NOMO-1 treated with DMSO at 0.1 percent for 48 hours (cell line): ENCODE data around the gene SLC12A5.
A peak's percentile ranks its signal among the peaks of the same experiment; 100 is the strongest.
"Not testable (repeated sequence)": the region's sequence is repeated elsewhere in the genome, so short reads cannot be mapped to it uniquely, and the experiment has no call there.

ENCODE experiments used
- DNase-seq: peaks from one replicate; lab custom pipeline; 2025; ENCODE audit not compliant: unreplicated experiment; lab: John Stamatoyannopoulos, UW

The SLC12A5 gene

DNA sequence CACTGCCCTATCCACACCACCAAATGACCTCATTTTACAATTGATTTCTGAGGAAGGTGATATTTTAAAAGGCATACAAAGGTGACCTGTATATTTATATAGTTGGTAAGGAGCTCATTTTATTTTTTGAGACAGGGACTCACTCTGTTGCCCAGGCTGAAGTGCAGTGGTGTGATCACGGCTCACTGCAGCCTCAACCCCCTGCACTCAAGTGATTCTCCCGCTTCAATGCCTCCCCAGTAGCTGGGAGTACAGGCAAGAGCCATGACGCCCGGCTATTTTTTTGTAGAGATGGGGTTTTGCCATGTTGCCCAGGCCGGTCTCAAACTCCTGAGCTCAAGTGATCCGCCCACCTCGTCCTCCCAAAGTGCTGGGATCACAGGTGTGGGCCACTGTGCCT, 47.8 kb downstream of the SLC12A5 start:
- DNase-seq, result no peak

DNA sequence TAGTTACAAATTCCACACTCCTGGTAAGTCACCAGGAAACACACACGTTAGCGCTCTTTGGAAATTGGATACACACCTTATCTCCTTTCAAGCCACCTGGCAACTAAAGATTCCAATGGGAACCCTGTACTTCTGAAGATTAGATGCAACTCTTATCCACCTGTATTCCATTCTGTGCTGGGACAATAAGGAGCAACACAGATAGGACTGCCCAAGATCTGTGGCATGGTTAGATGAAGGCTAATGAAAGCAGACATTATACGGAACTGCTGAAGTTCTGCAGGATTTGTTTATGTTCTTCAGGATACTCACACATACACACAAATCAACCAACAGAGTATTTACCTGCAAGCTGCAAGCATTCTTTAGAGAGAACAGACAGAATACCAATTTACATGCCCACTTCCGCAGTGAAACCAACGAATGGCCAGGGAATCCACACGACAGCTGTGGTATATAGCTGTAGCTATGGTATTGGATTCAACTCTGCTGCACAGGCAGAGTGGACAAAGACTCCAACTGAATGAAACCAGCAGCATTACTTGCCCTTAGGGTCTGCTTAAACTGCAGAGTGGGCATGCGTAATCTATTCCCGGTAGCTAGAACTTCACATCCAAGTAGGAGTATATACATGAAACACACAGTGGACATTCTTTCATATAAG, 48.8 kb downstream of the SLC12A5 start:
- no peak for DNase-seq

DNA sequence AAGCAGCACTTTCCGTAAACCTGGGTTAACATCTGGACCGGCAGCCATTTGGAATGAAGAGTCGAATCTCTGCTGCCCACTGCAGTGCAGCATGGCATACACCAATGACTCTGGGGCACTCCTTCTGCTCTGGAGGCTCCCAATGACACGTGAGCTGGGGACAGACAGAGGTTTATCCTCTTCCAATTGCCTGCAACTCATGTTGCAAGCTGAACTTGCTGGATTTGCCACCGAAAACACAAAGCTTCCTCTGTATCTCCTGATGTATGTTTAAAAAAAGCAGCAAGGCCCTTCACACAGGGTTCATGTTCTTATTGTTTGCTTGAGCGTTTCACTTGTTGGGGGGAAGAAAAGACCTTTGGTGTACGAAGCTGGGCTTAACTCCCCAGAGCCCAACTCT, 49.9 kb downstream of the SLC12A5 start:
- no peak for DNase-seq

GRCh38 chr20:46081074-46081473, 52.1 kb downstream of the SLC12A5 start:
- no peak for DNase-seq

- no peak for DNase-seq
These were observed 54.1 kb downstream of the SLC12A5 start for GRCh38 chr20:46083101-46083500.

DNA sequence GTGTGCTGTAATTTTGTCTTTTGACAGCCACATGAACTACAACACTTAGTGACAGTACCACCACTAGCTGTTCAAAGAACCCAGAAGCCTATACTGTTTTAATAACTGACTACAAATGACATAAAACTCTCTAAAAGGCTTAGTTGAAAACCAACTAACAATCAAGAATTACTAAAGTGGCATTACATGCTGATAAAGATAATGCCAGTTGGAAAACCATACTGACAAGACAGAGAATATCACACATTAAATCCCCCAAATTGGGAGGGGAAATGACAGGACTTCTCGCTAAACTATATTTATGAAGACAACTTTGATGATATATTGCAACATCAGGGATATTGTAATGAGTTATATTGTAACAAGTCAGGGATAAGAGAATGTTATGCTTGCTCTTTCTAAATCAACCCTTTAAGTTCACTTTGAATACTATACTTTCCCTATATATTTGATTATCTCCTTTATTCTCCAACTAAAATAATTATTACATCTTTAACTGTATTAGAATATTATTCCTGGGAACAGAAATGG, 54.6 kb downstream of the SLC12A5 start:
- DNase-seq, result no peak

DNA sequence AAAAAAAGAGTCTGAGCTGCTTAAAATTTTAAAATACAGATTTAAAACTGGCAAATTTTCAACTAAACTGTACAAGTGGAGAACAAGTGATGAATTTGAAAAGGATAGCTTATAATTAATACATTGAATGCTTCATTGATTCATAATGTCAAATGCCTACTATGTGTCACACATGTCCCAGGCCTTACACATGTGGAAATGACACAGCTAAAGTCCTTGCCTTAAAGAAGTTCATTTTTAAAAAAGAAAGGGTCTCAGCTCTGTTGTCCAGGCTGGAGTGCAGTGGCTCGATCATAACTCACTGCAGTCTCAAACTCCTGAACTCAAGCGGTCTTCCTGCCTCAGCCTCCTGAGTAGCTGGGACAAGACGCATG, 55.8 kb downstream of the SLC12A5 start:
- DNase-seq, result no peak

DNA sequence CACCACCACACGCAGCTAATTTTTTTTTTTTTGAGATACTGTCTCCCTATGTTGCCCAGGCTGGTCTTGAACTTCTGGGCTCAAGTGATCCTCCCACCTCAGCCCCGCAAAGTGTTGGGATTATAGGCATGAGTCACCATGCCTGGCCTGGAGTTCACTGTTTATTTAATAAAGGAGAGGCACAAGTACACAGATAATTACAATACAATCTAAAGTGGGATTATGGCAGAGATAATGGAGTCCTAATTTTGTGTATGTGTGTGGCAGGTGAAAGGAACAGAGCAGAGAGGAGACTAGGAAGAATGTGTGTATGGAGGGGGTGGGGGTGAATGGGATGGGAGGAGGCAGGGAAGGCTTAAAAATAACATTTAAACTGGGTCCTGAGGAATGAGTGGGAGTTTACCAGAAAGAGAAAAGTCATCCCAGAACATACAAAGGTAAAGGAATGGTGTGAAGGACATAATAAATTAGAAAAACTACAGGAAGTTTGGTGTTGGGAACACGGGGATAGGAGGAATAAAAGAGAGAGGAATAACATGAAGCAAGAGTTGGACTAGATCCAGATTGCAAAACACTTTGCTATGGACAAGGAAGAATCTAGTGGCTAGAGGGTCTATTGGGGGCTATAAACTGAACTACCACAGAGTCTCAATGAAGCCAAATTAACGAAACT, 56.3 kb downstream of the SLC12A5 start:
- DNase-seq, result no peak

DNA sequence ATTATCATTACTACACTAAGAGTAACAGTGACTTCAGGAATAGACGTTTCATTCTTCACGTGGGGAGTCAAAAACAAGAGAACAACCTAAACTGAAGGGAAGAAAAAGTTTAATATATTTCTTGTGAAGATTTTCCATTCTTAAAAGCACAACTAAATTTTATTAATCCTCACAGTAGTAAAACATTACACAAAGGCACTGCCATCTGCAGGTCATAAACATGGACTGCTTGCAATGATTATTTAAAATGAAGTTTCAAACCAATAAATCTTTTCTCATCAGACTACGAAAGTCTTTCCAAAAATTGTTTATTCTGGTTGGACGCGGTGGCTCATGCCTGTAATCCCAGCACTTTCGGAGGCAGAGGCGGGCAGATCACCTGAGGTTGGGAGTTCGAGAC, 58.1 kb downstream of the SLC12A5 start:
- DNase-seq, result no peak

- DNase-seq, result no peak
These were observed 59.6 kb downstream of the SLC12A5 start for GRCh38 chr20:46088409-46089166.

DNA sequence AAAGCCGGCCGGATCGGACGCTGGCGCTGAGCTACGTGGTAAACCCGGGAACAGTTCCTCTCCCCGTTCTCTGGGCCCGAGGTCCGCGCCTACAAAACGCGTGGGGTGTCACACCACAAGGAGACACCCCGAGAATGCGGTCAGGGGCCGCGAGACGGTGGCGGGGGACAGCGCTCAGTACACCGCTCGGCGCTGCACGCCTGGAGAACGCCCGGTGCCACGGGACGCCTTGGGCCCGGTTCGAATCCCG, 60.1 kb downstream of the SLC12A5 start:
- DNase-seq, result no peak

- peak; percentile 93 for DNase-seq
These were observed 60.7 kb downstream of the SLC12A5 start, which contains the start of gene NCOA5 for GRCh38 chr20:46089417-46090388. NCOA5 (minus strand) TSS chr20:46089962; CDS start chr20:46079424, 10,538 bp downstream.

DNA sequence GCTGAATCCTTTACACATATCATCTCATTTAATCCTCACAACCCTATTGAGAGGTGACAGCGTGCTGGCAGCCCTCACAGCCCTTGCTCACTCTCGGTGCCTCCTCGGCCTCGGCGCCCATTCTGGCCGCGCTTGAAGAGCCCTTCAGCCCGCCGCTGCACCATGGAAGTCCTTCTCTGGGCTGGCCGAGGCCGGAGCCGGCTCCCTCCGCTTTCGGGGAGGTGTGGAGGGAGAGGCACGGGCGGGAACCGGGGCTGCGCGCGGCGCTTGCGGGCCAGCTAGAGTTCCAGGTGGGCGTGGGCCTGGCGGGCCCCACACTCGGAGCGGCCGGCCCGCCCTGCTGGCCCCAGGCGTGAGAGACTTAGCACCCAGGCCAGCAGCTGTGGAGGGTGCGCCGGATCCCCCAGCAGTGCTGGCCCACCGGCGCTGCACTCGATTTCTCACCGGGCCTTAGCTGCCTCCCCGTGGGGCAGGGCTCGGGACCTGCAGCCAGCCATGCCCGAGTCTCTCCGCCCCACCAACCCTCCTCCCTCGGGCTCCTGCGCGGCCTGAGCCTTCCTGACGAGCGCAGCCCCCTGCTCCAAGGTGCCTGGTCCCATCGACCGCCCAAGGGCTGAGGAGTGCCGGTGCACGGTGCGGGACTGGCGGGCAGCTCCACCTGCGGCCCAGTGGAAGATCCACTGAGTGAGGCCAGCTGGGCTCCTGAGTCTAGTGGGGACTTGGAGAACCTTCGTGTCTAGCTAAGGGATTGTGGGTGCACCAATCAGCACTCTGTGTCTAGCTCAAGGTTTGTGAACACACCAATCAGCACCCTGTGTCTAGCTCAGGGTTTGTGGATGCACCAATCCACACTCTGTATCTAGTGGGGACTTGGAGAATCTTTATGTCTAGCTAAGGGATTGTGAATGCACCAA, 62.9 kb downstream of the SLC12A5 start:
- DNase-seq, result not testable (repeated sequence)

- no peak for DNase-seq
These were observed 64.5 kb downstream of the SLC12A5 start for GRCh38 chr20:46093531-46093930.

DNA sequence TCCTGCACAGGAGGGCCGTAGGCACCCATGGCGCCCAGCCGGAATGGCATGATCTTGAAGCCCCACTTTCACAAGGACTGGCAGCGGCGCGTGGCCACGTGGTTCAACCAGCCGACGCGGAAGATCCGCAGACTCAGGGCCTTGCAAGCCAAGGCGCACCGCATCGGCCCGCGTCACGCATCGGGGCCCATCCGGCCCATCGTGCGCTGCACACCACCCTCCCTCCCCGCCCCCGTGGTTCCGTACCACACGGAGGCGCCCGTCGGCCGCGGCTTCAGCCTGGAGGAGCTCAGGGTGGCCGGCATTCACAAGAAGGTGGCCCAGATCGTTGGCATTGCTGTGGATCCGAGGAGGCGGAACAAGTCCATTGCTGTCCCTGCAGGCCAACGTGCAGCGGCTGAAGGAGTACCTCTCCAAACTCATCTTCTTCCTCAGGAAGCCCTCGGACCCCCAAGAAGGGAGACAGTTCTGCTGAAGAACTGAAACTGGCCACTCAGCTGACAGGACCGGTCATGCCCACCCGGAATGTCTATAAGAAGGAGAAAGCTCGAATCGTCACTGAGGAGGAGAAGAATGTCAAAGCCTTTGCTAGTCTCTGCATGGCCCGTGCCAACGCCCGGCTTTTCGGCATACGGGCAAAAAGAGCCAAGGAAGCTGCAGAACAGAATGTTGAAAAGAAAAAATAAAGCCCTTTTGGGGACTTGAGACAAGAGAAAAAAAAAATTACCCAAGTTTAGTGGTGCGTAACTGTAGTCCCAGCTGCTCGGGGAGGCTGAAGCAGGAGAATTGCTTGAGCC, 70.7 kb downstream of the SLC12A5 start:
- DNase-seq, result no peak

DNA sequence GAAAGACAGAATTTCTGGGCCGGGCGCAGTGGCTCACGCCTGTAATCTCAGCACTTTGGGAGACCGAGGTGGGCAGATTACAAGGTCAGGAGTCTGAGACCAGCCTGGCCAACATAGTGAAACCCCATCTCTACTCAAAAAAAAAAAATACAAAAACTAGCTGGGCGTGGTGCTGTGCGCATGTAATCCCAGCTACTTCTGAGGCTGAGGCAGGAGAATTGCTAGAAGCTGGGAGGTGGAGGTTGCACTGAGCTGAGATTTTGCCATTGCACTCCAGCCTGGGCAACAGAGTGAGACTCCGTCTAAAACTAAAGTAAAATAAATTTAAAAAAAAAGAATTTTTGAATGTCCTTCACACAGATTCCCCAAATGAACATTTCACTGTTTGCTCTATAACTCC, 71.4 kb downstream of the SLC12A5 start:
- not testable (repeated sequence) for DNase-seq

DNA sequence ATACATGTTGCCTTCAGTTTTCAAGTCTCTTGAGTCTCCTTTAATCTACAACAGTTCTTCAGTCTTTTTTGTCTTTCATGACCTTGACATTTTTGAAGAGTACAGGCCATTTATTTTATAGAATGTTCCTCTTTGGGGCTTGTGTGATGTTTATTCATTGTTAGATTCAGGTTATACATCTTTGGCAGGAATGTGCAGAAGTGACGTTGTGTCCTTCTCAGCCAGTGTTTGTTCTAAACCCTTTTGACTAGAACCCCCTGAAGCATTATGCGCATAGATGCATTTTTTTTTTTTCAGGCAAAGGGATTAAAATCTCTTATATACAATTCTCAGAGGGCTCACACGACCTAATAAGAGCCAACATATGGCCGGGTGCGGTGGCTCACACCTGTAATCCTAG, 72.0 kb downstream of the SLC12A5 start:
- DNase-seq, result no peak

- no peak for DNase-seq
These were observed 72.9 kb downstream of the SLC12A5 start for GRCh38 chr20:46101957-46102356.

DNA sequence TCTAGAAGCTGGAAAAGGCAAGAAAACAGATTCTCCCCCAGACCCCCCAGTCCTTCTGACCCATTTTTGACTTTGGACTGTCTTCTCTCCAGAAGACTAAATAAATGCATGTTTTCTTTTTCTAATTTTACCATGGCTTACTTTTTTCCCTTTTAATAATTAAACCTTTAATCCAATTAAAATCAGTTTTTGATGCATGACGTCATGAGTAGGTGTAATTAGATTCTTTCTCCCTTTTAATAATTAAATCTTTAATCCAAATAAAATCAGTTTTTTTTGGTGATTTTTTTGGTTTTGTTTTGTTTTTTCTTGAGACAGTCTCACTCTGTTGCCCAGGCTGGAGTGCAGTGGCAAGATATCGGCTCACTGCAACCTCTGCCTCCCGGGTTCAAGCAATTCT, 73.9 kb downstream of the SLC12A5 start:
- no peak for DNase-seq
